PC-9 (cell line): ENCODE data around the gene PVALEF.

Experiments used
- EZH2 ChIP-seq: fragments of 200-600 bp; sonication (generic); IDR thresholded peaks from 2 replicates; pipeline ENCODE4 v1.8.0; 2017; ENCODE audit warnings: antibody characterized with exemption, low read depth
- TF ChIP-seq, protein P1 (sequence below): fragments of 200-600 bp; sonication (generic); conservative IDR thresholded peaks from 2 replicates; pipeline ENCODE4 v1.6.1; 2017; ENCODE audit warnings: mixed run types, antibody characterized with exemption, mild to moderate bottlenecking, moderate library complexity

DNA sequence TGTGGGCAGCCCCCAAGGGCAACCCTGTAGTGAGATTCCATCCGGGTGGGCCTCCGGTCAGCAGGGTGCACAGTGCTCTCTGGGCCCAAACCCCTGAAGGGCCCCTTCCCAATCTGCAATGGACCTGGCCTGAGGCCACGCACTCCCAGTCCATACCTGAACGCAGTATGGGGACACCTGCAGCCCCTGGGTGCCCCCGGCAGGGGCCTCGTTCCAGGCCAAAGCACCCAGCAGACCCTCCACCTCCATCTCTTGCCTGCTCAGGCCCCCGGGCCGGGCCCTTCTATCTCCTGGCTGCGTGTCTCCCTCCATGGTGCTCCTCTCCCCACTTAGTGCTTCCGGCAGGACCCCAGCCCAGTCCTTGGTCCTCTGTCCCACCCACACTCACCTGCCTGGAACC is 18.0 kb downstream of the PVALEF start:
- TF ChIP-seq, protein P1, sequence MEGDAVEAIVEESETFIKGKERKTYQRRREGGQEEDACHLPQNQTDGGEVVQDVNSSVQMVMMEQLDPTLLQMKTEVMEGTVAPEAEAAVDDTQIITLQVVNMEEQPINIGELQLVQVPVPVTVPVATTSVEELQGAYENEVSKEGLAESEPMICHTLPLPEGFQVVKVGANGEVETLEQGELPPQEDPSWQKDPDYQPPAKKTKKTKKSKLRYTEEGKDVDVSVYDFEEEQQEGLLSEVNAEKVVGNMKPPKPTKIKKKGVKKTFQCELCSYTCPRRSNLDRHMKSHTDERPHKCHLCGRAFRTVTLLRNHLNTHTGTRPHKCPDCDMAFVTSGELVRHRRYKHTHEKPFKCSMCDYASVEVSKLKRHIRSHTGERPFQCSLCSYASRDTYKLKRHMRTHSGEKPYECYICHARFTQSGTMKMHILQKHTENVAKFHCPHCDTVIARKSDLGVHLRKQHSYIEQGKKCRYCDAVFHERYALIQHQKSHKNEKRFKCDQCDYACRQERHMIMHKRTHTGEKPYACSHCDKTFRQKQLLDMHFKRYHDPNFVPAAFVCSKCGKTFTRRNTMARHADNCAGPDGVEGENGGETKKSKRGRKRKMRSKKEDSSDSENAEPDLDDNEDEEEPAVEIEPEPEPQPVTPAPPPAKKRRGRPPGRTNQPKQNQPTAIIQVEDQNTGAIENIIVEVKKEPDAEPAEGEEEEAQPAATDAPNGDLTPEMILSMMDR: no peak
- TF ChIP-seq EZH2: no peak
